ENCODE results near the gene AEBP1.

Gene AEBP1

DNA sequence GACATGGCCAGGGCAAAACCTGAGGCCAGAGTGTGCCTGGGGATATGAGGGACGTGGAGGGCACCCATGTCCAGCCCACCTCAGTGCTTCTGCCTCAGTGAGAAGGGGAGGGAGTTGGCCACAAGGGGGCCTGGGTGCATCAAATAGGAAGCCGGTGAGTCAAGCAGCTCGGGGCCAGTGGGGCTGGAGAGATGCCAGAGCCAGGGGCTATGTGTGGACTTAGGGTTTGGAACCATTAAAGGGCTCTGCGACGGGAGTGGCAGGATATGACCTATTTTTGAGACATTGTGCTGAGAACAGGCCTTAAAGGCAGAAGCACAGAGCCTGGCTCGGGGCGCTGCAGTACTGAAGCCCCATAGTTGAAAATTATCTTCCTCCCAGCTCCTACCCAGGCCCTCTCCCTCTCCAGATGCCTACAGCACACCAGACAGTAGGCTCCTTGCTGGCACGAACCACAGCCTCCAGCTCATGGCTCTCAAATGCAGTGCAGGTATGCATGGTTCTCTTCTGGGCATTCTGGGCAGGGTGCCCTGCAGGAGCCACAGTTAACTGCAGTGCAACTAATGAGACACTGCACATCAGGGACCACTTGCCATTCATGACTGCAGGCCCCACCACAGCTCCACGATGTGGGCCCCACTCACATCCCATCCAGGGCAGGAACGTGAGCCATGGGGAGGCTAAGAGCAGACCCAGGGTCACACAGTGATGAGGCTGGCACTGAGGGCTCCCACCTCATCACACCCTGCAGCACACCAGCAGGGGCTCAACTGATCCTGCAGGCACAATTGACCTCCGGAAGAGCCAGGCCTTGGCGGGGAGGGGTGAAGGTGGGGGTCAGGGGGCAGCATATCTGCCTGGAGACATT, 31.5 kb upstream of the AEBP1 start:
- peaks cover 15% of the 10 kb centered on the region for H3K79me1 ChIP-seq (replicated peaks; ENCODE audit: low read length, poor library complexity, severe bottlenecking)

DNA sequence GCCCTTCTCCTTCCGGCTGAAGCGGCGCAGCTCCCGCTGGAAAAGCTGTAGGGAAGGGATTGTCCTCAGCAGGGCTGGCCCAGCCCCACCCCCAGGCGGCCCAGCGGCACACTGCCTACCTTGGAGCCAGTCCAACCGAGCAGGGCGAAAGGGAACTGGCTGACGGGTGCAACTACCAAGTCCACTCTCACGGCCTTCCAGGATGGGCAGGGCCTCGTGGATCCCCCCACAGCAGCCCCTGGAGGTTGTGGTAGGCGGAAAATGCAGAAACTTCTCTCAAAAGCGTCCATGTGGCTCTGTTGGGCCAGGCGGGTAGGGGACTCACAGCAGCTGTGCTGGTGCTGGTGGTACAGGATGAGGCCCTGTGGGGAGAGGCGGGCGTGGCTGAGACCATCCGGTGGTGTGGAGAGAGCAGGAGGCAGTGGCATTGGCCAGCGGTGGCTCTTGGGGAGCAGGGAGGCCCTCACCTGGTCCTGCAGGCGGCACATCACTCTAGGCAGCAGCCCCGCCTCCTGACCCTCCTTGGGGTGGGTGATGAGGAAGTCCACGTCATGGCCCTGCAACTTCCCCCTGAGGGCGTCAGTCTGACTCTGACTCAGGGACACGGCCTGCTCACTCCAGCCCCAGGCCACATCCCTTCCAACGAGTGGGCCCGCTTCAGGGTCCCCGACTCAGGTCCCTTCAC, 30.3 kb upstream of the AEBP1 start:
- H3K23ac ChIP-seq (ENCODE audit: low read length in 2 of 2): no peak overlapping the region
- no peak overlapping the region for H3K14ac ChIP-seq (ENCODE audit: low read length in 2 of 2)
- H3K4me2 ChIP-seq (ENCODE audit: low read length, poor library complexity, severe bottlenecking): no peak overlapping the region
- H2BK15ac ChIP-seq (ENCODE audit: low read depth, poor library complexity, severe bottlenecking): no peak overlapping the region
- H2BK12ac ChIP-seq (ENCODE audit: low read length in 2 of 2): no peak overlapping the region
- no peak overlapping the region for H3K4ac ChIP-seq (ENCODE audit: low read depth in 1 of 2, low read length in 2 of 2)
- H2BK5ac ChIP-seq (ENCODE audit: low read depth, low read length, poor library complexity, severe bottlenecking): no peak overlapping the region
- H3K36me3 ChIP-seq (ENCODE audit: control insufficient read depth in 1 of 2, insufficient read depth in 2 of 2, low read depth in 1 of 2, low read length in 2 of 2): peaks cover 60 to 66% of the 10 kb centered on the region in 2 experiments
- peaks cover 21% of the 10 kb centered on the region for H3K79me1 ChIP-seq (replicated peaks; ENCODE audit: low read length, poor library complexity, severe bottlenecking)
- H2AK5ac ChIP-seq (ENCODE audit: low read length, severe bottlenecking): peak overlapping the region; percentile 41
- no peak for DNase-seq
- no peak overlapping the region for H3K9ac ChIP-seq (ENCODE audit: low read length)
- no peak overlapping the region for H4K8ac ChIP-seq (ENCODE audit: low read length)
- no peak overlapping the region for H2AFZ ChIP-seq (ENCODE audit: low read depth, low read length)
- H4K91ac ChIP-seq (ENCODE audit: low read length): peak overlapping the region; percentile 48
- no peaks in the 10 kb centered on the region for H3K27me3 ChIP-seq (ENCODE audit: control insufficient read depth in 1 of 2, insufficient read depth in 1 of 2, low read length in 2 of 2)
- no peak overlapping the region for H2BK120ac ChIP-seq (ENCODE audit: low read depth, low read length)
- H3K27ac ChIP-seq (ENCODE audit: low read length, poor library complexity, severe bottlenecking): no peak overlapping the region
- no peak overlapping the region for H3K18ac ChIP-seq (ENCODE audit: low read depth in 1 of 2, low read length in 2 of 2)
- H3K4me1 ChIP-seq (ENCODE audit: control insufficient read depth, insufficient read depth, low read depth, low read length): peaks cover 24% of the 10 kb centered on the region
- no peak overlapping the region for H3K4me3 ChIP-seq (ENCODE audit: insufficient read depth in 1 of 2, low read depth in 1 of 2, low read length in 2 of 2)
- WGBS: 87% methylated on average over 24 of the region's 26 CpGs
- H3K9me3 ChIP-seq (ENCODE audit: control insufficient read depth, low read length): no peaks in the 10 kb centered on the region

More for the DNA sequence above, 31.5 kb upstream of the AEBP1 start:
- Histone ChIP-seq H2BK5ac (ENCODE audit: low read depth, low read length, poor library complexity, severe bottlenecking) (no peak overlapping the region), H3K27me3 (ENCODE audit: control insufficient read depth in 1 of 2, insufficient read depth in 1 of 2, low read length in 2 of 2) (no peaks in the 10 kb centered on the region), H3K18ac (ENCODE audit: low read depth in 1 of 2, low read length in 2 of 2) (no peak overlapping the region), H3K27ac (ENCODE audit: low read length, poor library complexity, severe bottlenecking) (peak overlapping the region; percentile 21), H4K91ac (ENCODE audit: low read length) (peak overlapping the region; percentile 1), H3K23ac (ENCODE audit: low read length in 2 of 2) (no peak overlapping the region), H3K36me3 (ENCODE audit: control insufficient read depth in 1 of 2, insufficient read depth in 2 of 2, low read depth in 1 of 2, low read length in 2 of 2) (peaks cover 48 to 54% of the 10 kb centered on the region in 2 experiments), H2AFZ (ENCODE audit: low read depth, low read length) (no peak overlapping the region), H2BK12ac (ENCODE audit: low read length in 2 of 2) (no peak overlapping the region), H3K4me2 (ENCODE audit: low read length, poor library complexity, severe bottlenecking) (no peak overlapping the region), H3K4ac (ENCODE audit: low read depth in 1 of 2, low read length in 2 of 2) (no peak overlapping the region), H3K4me1 (ENCODE audit: control insufficient read depth, insufficient read depth, low read depth, low read length) (peaks cover 18% of the 10 kb centered on the region), H2AK5ac (ENCODE audit: low read length, severe bottlenecking) (no peak overlapping the region), H3K4me3 (ENCODE audit: insufficient read depth in 1 of 2, low read depth in 1 of 2, low read length in 2 of 2) (no peak overlapping the region), H4K8ac (ENCODE audit: low read length) (peak overlapping the region; percentile 60), H3K9ac (ENCODE audit: low read length) (peak overlapping the region; percentile 41), H3K9me3 (ENCODE audit: control insufficient read depth, low read length) (no peaks in the 10 kb centered on the region), H3K14ac (ENCODE audit: low read length in 2 of 2) (no peak overlapping the region), H2BK15ac (ENCODE audit: low read depth, poor library complexity, severe bottlenecking) (no peak overlapping the region), H2BK120ac (ENCODE audit: low read depth, low read length) (no peak overlapping the region)
- peak; percentile 90 for DNase-seq
- WGBS: 50% methylated on average over 12 of the region's 12 CpGs

DNA sequence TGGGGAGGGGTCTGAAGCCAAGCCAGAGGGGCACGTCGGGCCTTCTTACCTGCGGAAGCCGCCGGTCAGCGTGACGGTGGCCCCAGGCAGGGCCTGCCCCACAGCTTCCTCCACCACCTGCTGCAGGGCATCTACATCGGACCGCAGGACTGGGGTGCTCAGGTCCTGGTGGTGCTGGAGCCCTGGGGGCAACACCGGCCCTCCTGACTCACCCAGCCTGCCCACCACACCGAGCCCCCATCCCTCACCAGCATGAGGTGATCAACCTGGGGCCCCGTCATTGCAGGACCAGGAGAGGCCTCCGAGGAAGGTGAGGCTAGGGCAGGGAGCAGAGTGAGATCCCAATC, 29.8 kb upstream of the AEBP1 start:
- peaks cover 64 to 71% of the 10 kb centered on the region in 2 experiments for H3K36me3 ChIP-seq (ENCODE audit: control insufficient read depth in 1 of 2, insufficient read depth in 2 of 2, low read depth in 1 of 2, low read length in 2 of 2)
- peaks cover 22% of the 10 kb centered on the region for H3K79me1 ChIP-seq (replicated peaks; ENCODE audit: low read length, poor library complexity, severe bottlenecking)
- no peak overlapping the region for H3K27ac ChIP-seq (ENCODE audit: low read length, poor library complexity, severe bottlenecking)
- no peak overlapping the region for H3K14ac ChIP-seq (ENCODE audit: low read length in 2 of 2)
- H3K23ac ChIP-seq (ENCODE audit: low read length in 2 of 2): no peak overlapping the region
- H3K4me2 ChIP-seq (ENCODE audit: low read length, poor library complexity, severe bottlenecking): no peak overlapping the region
- peaks cover 26% of the 10 kb centered on the region for H3K4me1 ChIP-seq (ENCODE audit: control insufficient read depth, insufficient read depth, low read depth, low read length)
- no peaks in the 10 kb centered on the region for H3K27me3 ChIP-seq (ENCODE audit: control insufficient read depth in 1 of 2, insufficient read depth in 1 of 2, low read length in 2 of 2)
- no peak overlapping the region for H2BK5ac ChIP-seq (ENCODE audit: low read depth, low read length, poor library complexity, severe bottlenecking)
- H2BK120ac ChIP-seq (ENCODE audit: low read depth, low read length): no peak overlapping the region
- DNase-seq: no peak
- WGBS: 97% methylated on average over 9 of the region's 13 CpGs
- no peak overlapping the region for H2BK15ac ChIP-seq (ENCODE audit: low read depth, poor library complexity, severe bottlenecking)
- H2AK5ac ChIP-seq (ENCODE audit: low read length, severe bottlenecking): no peak overlapping the region
- no peaks in the 10 kb centered on the region for H3K9me3 ChIP-seq (ENCODE audit: control insufficient read depth, low read length)
- H4K8ac ChIP-seq (ENCODE audit: low read length): no peak overlapping the region
- H3K9ac ChIP-seq (ENCODE audit: low read length): no peak overlapping the region
- H4K91ac ChIP-seq (ENCODE audit: low read length): no peak overlapping the region
- H2AFZ ChIP-seq (ENCODE audit: low read depth, low read length): no peak overlapping the region
- no peak overlapping the region for H3K18ac ChIP-seq (ENCODE audit: low read depth in 1 of 2, low read length in 2 of 2)
- no peak overlapping the region for H2BK12ac ChIP-seq (ENCODE audit: low read length in 2 of 2)
- no peak overlapping the region for H3K4ac ChIP-seq (ENCODE audit: low read depth in 1 of 2, low read length in 2 of 2)
- no peak overlapping the region for H3K4me3 ChIP-seq (ENCODE audit: insufficient read depth in 1 of 2, low read depth in 1 of 2, low read length in 2 of 2)

DNA sequence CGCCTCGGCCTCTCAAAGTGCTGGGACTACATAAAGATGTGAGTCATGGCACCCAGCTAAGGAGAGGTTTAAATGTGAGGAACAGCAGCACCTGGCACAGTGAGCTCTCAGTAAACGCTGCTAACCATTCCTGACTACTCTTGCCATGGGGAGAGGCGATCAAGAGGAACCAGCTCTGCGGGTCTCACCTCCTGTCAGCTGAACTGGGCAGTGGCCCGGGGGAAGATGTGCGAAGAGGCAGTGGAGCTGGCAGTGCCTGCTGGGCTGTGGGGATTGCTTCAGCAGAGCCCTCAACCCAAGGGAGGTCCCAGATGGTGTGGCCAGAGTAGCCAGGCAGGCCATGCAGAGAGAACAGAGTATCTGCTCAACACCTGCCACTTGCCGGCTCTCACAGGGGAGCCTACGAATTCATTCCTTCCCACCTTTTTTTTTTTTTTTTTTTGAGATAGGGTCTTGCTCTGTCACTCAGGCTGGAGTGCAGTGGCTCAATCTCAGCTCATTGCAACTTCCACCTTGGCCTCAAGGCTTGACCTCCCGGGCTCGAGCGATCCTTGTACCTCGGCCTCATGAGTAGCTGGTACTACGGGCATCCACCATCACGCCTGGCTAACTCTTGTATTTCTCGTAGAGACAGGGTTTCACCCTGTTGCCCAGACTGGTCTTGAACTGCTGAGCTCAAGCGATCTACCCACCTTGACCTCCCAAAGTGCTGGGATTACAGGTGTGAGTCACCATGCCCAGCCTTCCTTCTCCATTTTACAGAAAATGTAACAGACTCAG, 28.7 kb upstream of the AEBP1 start:
- no peak overlapping the region for H2BK120ac ChIP-seq (ENCODE audit: low read depth, low read length)
- no peak overlapping the region for H3K23ac ChIP-seq (ENCODE audit: low read length in 2 of 2)

More for the DNA sequence above, 28.7 kb upstream of the AEBP1 start:
- no peak overlapping the region for H3K4me2 ChIP-seq (ENCODE audit: low read length, poor library complexity, severe bottlenecking)
- no peak overlapping the region for H4K91ac ChIP-seq (ENCODE audit: low read length)
- no peak overlapping the region for H2BK15ac ChIP-seq (ENCODE audit: low read depth, poor library complexity, severe bottlenecking)
- H3K4me3 ChIP-seq (ENCODE audit: insufficient read depth in 1 of 2, low read depth in 1 of 2, low read length in 2 of 2): no peak overlapping the region
- no peaks in the 10 kb centered on the region for H3K27me3 ChIP-seq (ENCODE audit: control insufficient read depth in 1 of 2, insufficient read depth in 1 of 2, low read length in 2 of 2)
- no peak for DNase-seq
- no peak overlapping the region for H3K27ac ChIP-seq (ENCODE audit: low read length, poor library complexity, severe bottlenecking)
- H3K18ac ChIP-seq (ENCODE audit: low read depth in 1 of 2, low read length in 2 of 2): no peak overlapping the region
- H2BK5ac ChIP-seq (ENCODE audit: low read depth, low read length, poor library complexity, severe bottlenecking): no peak overlapping the region
- WGBS: 88% methylated on average over 17 of the region's 17 CpGs
- H4K8ac ChIP-seq (ENCODE audit: low read length): no peak overlapping the region
- H3K36me3 ChIP-seq (ENCODE audit: control insufficient read depth in 1 of 2, insufficient read depth in 2 of 2, low read depth in 1 of 2, low read length in 2 of 2): peaks cover 76 to 83% of the 10 kb centered on the region in 2 experiments
- peaks cover 38% of the 10 kb centered on the region for H3K4me1 ChIP-seq (ENCODE audit: control insufficient read depth, insufficient read depth, low read depth, low read length)
- no peak overlapping the region for H3K9ac ChIP-seq (ENCODE audit: low read length)
- no peak overlapping the region for H2AK5ac ChIP-seq (ENCODE audit: low read length, severe bottlenecking)
- no peaks in the 10 kb centered on the region for H3K9me3 ChIP-seq (ENCODE audit: control insufficient read depth, low read length)
- no peak overlapping the region for H2BK12ac ChIP-seq (ENCODE audit: low read length in 2 of 2)
- peaks cover 32% of the 10 kb centered on the region for H3K79me1 ChIP-seq (replicated peaks; ENCODE audit: low read length, poor library complexity, severe bottlenecking)
- no peak overlapping the region for H3K14ac ChIP-seq (ENCODE audit: low read length in 2 of 2)
- no peak overlapping the region for H3K4ac ChIP-seq (ENCODE audit: low read depth in 1 of 2, low read length in 2 of 2)
- no peak overlapping the region for H2AFZ ChIP-seq (ENCODE audit: low read depth, low read length)

All from mesenchymal stem cell (in vitro differentiated cells and primary cell).